Measurements from ENCODE around the gene XRCC2.
"Not testable (repeated sequence)": the region's sequence is repeated elsewhere in the genome, so short reads cannot be mapped to it uniquely, and the experiment has no call there.

GRCh38 chr7:152712412-152713042, 36.6 kb upstream of the XRCC2 start:
- TF ChIP-seq EP300, POLR2AphosphoS5 (IDR thresholded peaks at IDR 0.05): not testable (repeated sequence)
- TF ChIP-seq, protein P1, sequence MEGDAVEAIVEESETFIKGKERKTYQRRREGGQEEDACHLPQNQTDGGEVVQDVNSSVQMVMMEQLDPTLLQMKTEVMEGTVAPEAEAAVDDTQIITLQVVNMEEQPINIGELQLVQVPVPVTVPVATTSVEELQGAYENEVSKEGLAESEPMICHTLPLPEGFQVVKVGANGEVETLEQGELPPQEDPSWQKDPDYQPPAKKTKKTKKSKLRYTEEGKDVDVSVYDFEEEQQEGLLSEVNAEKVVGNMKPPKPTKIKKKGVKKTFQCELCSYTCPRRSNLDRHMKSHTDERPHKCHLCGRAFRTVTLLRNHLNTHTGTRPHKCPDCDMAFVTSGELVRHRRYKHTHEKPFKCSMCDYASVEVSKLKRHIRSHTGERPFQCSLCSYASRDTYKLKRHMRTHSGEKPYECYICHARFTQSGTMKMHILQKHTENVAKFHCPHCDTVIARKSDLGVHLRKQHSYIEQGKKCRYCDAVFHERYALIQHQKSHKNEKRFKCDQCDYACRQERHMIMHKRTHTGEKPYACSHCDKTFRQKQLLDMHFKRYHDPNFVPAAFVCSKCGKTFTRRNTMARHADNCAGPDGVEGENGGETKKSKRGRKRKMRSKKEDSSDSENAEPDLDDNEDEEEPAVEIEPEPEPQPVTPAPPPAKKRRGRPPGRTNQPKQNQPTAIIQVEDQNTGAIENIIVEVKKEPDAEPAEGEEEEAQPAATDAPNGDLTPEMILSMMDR (IDR thresholded peaks at IDR 0.05): not testable (repeated sequence)
